Neutrophil (primary cell): Measurements from ENCODE around the gene SRGAP1.
"Not testable (repeated sequence)": the region's sequence is repeated elsewhere in the genome, so short reads cannot be mapped to it uniquely, and the experiment has no call there.

Source experiments
- H3K27ac ChIP-seq: fragments of 200-600 bp; sonication (generic); 2 replicates; pipeline ENCODE4 v1.5.1; 2016; ENCODE audit warnings: mild to moderate bottlenecking, moderate library complexity
- H3K27me3 ChIP-seq: fragments of 200-600 bp; sonication (generic); 2 replicates; pipeline ENCODE4 v1.6.0; 2016; ENCODE audit warnings: mild to moderate bottlenecking
- H3K36me3 ChIP-seq: fragments of 200-600 bp; sonication (generic); 2 replicates; pipeline ENCODE4 v1.5.1; 2017
- H3K4me1 ChIP-seq, 2 experiments: fragments of 200-600 bp in 1 of 2; sonication (generic) in 1 of 2; 1 replicate in 1 of 2; 2 replicates in 1 of 2; pipeline versions ENCODE4 v1.5.1 to v1.6.1; 2013 to 2016; ENCODE audit warnings: low read depth in 1 of 2, low read length in 1 of 2, mild to moderate bottlenecking in 1 of 2, moderate library complexity in 1 of 2; ENCODE audit not compliant: control insufficient read depth in 1 of 2, insufficient read depth in 1 of 2
- H3K4me3 ChIP-seq, 2 experiments: fragments of 200-600 bp in 1 of 2; sonication (generic) in 1 of 2; 1 replicate in 1 of 2; 2 replicates in 1 of 2; pipeline ENCODE4 v1.5.1; 2013 to 2016; ENCODE audit warnings: low read depth in 1 of 2, low read length in 1 of 2, mild to moderate bottlenecking in 1 of 2, moderate library complexity in 1 of 2
- H3K9me3 ChIP-seq: fragments of 200-600 bp; sonication (generic); 2 replicates; pipeline ENCODE4 v1.5.1; 2016
- CTCF ChIP-seq: fragments of 200-600 bp; sonication (generic); IDR thresholded peaks from 2 replicates; pipeline ENCODE4 v1.5.1; 2016; ENCODE audit warnings: antibody characterized with exemption

SRGAP1 gene

GRCh38 chr12:64192644-64193444 is 348.3 kb downstream of the SRGAP1 start:
- no peak overlapping the region for H3K27ac ChIP-seq
- no peak overlapping the region for H3K4me3 ChIP-seq
- H3K36me3 ChIP-seq, result no peaks in the 10 kb centered on the region
- H3K4me1 ChIP-seq, result peaks cover 0 to 6% of the 10 kb centered on the region in 2 experiments
- H3K27me3 ChIP-seq, result no peaks in the 10 kb centered on the region
- H3K9me3 ChIP-seq, result no peaks in the 10 kb centered on the region
- TF ChIP-seq CTCF, result no peak

GRCh38 chr12:64193931-64194330 is 349.4 kb downstream of the SRGAP1 start:
- no peak for TF ChIP-seq CTCF
- peaks cover 0 to 6% of the 10 kb centered on the region in 2 experiments for H3K4me1 ChIP-seq
- H3K27ac ChIP-seq, result no peak overlapping the region
- no peaks in the 10 kb centered on the region for H3K9me3 ChIP-seq
- no peak overlapping the region for H3K4me3 ChIP-seq
- H3K27me3 ChIP-seq, result no peaks in the 10 kb centered on the region
- H3K36me3 ChIP-seq, result no peaks in the 10 kb centered on the region

- Histone ChIP-seq H3K27ac (no peak overlapping the region), H3K9me3 (no peaks in the 10 kb centered on the region), H3K27me3 (no peaks in the 10 kb centered on the region), H3K4me3 (no peak overlapping the region), H3K4me1 (peaks cover 0 to 6% of the 10 kb centered on the region in 2 experiments), H3K36me3 (no peaks in the 10 kb centered on the region)
- TF ChIP-seq CTCF, result no peak
Measured at GRCh38 chr12:64194333-64195149, 350.0 kb downstream of the SRGAP1 start.

GRCh38 chr12:64195841-64196240 is 351.3 kb downstream of the SRGAP1 start:
- H3K27ac ChIP-seq, H3K27me3 ChIP-seq, H3K36me3 ChIP-seq, H3K4me1 ChIP-seq, H3K9me3 ChIP-seq, H3K4me3 ChIP-seq: not testable (repeated sequence)

- no peak for TF ChIP-seq CTCF
- no peak overlapping the region for H3K4me3 ChIP-seq
- H3K27me3 ChIP-seq, result no peaks in the 10 kb centered on the region
- no peaks in the 10 kb centered on the region for H3K4me1 ChIP-seq
- no peak overlapping the region for H3K27ac ChIP-seq
- no peaks in the 10 kb centered on the region for H3K9me3 ChIP-seq
- no peaks in the 10 kb centered on the region for H3K36me3 ChIP-seq
Measured at GRCh38 chr12:64203036-64203435, 358.5 kb downstream of the SRGAP1 start.

GRCh38 chr12:64203775-64204174 is 359.3 kb downstream of the SRGAP1 start:
- H3K27me3 ChIP-seq, result no peaks in the 10 kb centered on the region
- H3K9me3 ChIP-seq, result no peaks in the 10 kb centered on the region
- H3K4me1 ChIP-seq, result no peaks in the 10 kb centered on the region
- no peak overlapping the region for H3K4me3 ChIP-seq
- no peaks in the 10 kb centered on the region for H3K36me3 ChIP-seq
- no peak overlapping the region for H3K27ac ChIP-seq
- no peak for TF ChIP-seq CTCF
